SH-SY5Y (cell line): Measurements from ENCODE around the gene HMX3.

Experiments used
- GATA2 ChIP-seq: IDR thresholded peaks from 2 replicates; pipeline ENCODE4 v1.6.1; 2011; ENCODE audit warnings: mild to moderate bottlenecking, low read depth, low read length
- GATA3 ChIP-seq: IDR thresholded peaks from 2 replicates; pipeline ENCODE4 v1.6.1; 2011; ENCODE audit warnings: low read depth, mild to moderate bottlenecking, low read length, moderate library complexity

DNA sequence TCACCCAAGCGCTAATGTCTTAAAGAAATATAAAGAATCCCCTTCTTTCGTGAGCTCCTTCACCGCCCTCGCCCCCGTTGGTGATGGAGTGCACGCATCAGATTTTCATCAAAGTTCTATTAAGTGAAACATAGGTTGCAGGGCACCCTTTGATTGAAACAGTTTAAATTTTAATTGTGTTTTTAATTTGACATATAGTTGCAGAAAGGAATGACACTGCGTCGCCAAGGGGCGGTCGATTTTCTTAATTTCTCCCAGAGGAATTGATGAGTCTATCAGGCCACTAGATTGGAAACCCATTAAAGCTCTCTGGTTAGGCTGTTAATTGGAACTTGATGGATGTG is 8.0 kb downstream of the HMX3 start:
- no peak for TF ChIP-seq GATA2
- no peak for TF ChIP-seq GATA3
